Gastroesophageal sphincter (tissue), 4 donors: ENCODE data around the gene IL1RAP. TPM values are rescaled to one million over a fixed set of nuclear protein-coding genes. Genes with fewer than 3 reads are reported as not detected.
A peak's percentile ranks its signal among the peaks of the same experiment; 100 is the strongest.

Experiments used
- ATAC-seq: fragments of 150-250 bp; one replicate; pipeline ENCODE4 v1.9.1; 2016; ENCODE audit warnings: mild to moderate bottlenecking, moderate library complexity
- H3K27ac ChIP-seq, 4 donors: fragments of 200-600 bp; sonication (generic) in 3 of 4; 1 replicate in 3 of 4; 2 replicates in 1 of 4; pipeline ENCODE4 v1.5.1; 2016 to 2019
- H3K27me3 ChIP-seq: fragments of 200-600 bp; sonication (generic); one replicate; pipeline ENCODE4 v1.5.1; 2019
- H3K36me3 ChIP-seq, 2 donors: fragments of 200-600 bp; sonication (generic); one replicate each; pipeline ENCODE4 v1.5.1; 2019; ENCODE audit warnings: control low read depth in 1 of 2
- H3K4me1 ChIP-seq, 3 donors: fragments of 200-600 bp; sonication (generic); 1 replicate in 2 of 3; 2 replicates in 1 of 3; pipeline ENCODE4 v1.5.1; 2016 to 2019; ENCODE audit warnings: control low read depth in 2 of 3
- H3K4me3 ChIP-seq, 2 donors: fragments of 200-600 bp; sonication (generic); one replicate each; pipeline ENCODE4 v1.5.1; 2019; ENCODE audit warnings: mild to moderate bottlenecking in 1 of 2, moderate library complexity in 1 of 2
- H3K9me3 ChIP-seq, 3 donors: fragments of 200-600 bp; sonication (generic); one replicate each; pipeline ENCODE4 v1.5.1; 2017 to 2019; ENCODE audit warnings: control low read depth in 2 of 3
- EP300 ChIP-seq: sonication (generic); formaldehyde crosslinking; IDR thresholded peaks from one replicate; pipeline ENCODE4 v1.6.1; 2017; ENCODE audit warnings: antibody characterized with exemption, mild to moderate bottlenecking
- POLR2A ChIP-seq, 2 donors: fragments of 450-650 bp; IDR thresholded peaks; one replicate each; pipeline ENCODE4 v1.6.1; 2017; ENCODE audit warnings: antibody characterized with exemption in 2 of 2, mild to moderate bottlenecking in 2 of 2, moderate library complexity in 1 of 2
- POLR2AphosphoS5 ChIP-seq: sonication (generic); formaldehyde crosslinking; IDR thresholded peaks from one replicate; pipeline ENCODE4 v1.6.1; 2017; ENCODE audit warnings: antibody characterized with exemption
- WGBS, 2 donors: methylation state at CpG; one replicate each; pipeline ENCODE4 v1.1.5; 2018; ENCODE audit warnings: low coverage in 1 of 2; 5-methylcytosine and 5-hydroxymethylcytosine counted together
- total RNA-seq, 4 donors: library from RNA; depleted of rRNA; stranded (reverse); fragments of >200 nt; gene quantifications; one replicate each; pipeline ENCODE4 v1.1.0, GENCODE V29; 2016
- TF ChIP-seq, protein P1 (sequence below), 4 experiments: fragments of 200-600 bp in 2 of 4; fragments of 450-650 bp in 2 of 4; sonication (generic) in 1 of 4; IDR thresholded peaks; one replicate each; pipeline ENCODE4 v1.5.1; 2017 to 2019; ENCODE audit warnings: antibody characterized with exemption in 4 of 4, mild to moderate bottlenecking in 2 of 4, moderate library complexity in 2 of 4

IL1RAP gene
- total RNA-seq, 4 donors from 2014 or later, result 3.2 to 11.0 (median 5.0) TPM

- Histone ChIP-seq H3K4me1 (no peaks in the 10 kb centered on the region), H3K4me3 (no peak overlapping the region), H3K36me3 (no peaks in the 10 kb centered on the region), H3K27me3 (no peaks in the 10 kb centered on the region), H3K9me3 (peaks cover 0 to 6% (median 0%) of the 10 kb centered on the region in 3 donors), H3K27ac (no peak overlapping the region)
- TF ChIP-seq POLR2AphosphoS5, result no peak
- no peak for TF ChIP-seq EP300
- TF ChIP-seq POLR2A (IDR thresholded peaks at IDR 0.05), result no peak
- TF ChIP-seq, protein P1, sequence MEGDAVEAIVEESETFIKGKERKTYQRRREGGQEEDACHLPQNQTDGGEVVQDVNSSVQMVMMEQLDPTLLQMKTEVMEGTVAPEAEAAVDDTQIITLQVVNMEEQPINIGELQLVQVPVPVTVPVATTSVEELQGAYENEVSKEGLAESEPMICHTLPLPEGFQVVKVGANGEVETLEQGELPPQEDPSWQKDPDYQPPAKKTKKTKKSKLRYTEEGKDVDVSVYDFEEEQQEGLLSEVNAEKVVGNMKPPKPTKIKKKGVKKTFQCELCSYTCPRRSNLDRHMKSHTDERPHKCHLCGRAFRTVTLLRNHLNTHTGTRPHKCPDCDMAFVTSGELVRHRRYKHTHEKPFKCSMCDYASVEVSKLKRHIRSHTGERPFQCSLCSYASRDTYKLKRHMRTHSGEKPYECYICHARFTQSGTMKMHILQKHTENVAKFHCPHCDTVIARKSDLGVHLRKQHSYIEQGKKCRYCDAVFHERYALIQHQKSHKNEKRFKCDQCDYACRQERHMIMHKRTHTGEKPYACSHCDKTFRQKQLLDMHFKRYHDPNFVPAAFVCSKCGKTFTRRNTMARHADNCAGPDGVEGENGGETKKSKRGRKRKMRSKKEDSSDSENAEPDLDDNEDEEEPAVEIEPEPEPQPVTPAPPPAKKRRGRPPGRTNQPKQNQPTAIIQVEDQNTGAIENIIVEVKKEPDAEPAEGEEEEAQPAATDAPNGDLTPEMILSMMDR (IDR thresholded peaks at IDR 0.05), result no peak
- 78 to 83% methylated on average over 2 of the region's 2 CpGs for WGBS, 2 donors
- ATAC-seq, result no peak
Observed at GRCh38 chr3:190558796-190559195, 44.9 kb downstream of the IL1RAP start.

GRCh38 chr3:190560013-190560895 lies 46.4 kb downstream of the IL1RAP start:
- Histone ChIP-seq H3K9me3 (peaks cover 0 to 6% (median 0%) of the 10 kb centered on the region in 3 donors), H3K4me3 (no peak overlapping the region), H3K36me3 (no peaks in the 10 kb centered on the region), H3K4me1 (no peaks in the 10 kb centered on the region), H3K27me3 (no peaks in the 10 kb centered on the region), H3K27ac (no peak overlapping the region)
- no peak for TF ChIP-seq POLR2A (IDR thresholded peaks at IDR 0.05)
- no peak for TF ChIP-seq EP300
- TF ChIP-seq, protein P1 (IDR thresholded peaks at IDR 0.05), result no peak
- TF ChIP-seq POLR2AphosphoS5, result no peak
- WGBS, 2 donors, result 94 to 98% methylated on average over 7 to 10 of the region's 11 CpGs
- ATAC-seq, result no peak

DNA sequence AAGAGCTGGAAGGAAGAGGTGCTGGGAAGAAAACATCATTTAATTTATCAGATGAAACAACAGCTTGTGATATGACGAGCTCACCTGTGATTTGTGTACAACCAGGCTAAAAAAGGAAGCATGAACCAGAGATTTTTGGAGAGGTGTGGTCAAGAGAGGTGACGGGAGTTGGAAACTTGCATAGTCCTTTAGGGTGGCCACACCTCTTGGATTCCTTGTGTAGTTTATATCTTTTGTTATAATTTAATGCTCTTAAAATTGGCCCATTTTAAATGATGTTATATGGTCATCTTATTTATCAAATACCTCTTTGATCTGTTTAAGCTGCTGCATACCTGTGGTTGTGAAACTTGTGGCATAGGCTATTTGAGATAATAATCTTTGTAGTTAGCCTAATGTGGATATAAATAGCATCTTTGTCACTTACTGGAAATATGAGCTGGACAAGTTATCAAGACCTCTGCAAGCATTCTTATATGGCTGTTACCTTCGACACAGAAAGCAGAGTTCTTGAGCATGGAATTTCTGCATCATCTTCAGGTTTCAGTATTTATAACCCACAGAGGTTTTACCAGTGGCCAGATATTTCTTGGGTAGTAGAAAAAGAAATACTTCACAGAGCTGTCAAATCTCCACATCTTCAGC lies 49.1 kb downstream of the IL1RAP start:
- 92% methylated on average over 3 of the region's 3 CpGs for WGBS, 2 donors
- no peaks in the 10 kb centered on the region for H3K4me1 ChIP-seq
- TF ChIP-seq EP300 (no peak), POLR2AphosphoS5 (no peak)
- no peaks in the 10 kb centered on the region for H3K27me3 ChIP-seq
- no peak overlapping the region for H3K4me3 ChIP-seq
- no peak overlapping the region for H3K27ac ChIP-seq
- ATAC-seq, result no peak
- H3K9me3 ChIP-seq, result peaks cover 0 to 6% (median 0%) of the 10 kb centered on the region in 3 donors
- H3K36me3 ChIP-seq, result no peaks in the 10 kb centered on the region

GRCh38 chr3:190564175-190564574 lies 50.3 kb downstream of the IL1RAP start:
- Histone ChIP-seq H3K4me1 (no peaks in the 10 kb centered on the region), H3K36me3 (no peaks in the 10 kb centered on the region), H3K27me3 (no peaks in the 10 kb centered on the region), H3K9me3 (peaks cover 0 to under 1% (median 0%) of the 10 kb centered on the region in 3 donors), H3K27ac (no peak overlapping the region), H3K4me3 (no peak overlapping the region)
- no peak for ATAC-seq
- 94 to 100% methylated on average over 2 of the region's 2 CpGs for WGBS, 2 donors
- TF ChIP-seq EP300 (no peak), POLR2AphosphoS5 (no peak), POLR2A (IDR thresholded peaks at IDR 0.05) (no peak)
- TF ChIP-seq, protein P1 (IDR thresholded peaks at IDR 0.05), result no peak

DNA sequence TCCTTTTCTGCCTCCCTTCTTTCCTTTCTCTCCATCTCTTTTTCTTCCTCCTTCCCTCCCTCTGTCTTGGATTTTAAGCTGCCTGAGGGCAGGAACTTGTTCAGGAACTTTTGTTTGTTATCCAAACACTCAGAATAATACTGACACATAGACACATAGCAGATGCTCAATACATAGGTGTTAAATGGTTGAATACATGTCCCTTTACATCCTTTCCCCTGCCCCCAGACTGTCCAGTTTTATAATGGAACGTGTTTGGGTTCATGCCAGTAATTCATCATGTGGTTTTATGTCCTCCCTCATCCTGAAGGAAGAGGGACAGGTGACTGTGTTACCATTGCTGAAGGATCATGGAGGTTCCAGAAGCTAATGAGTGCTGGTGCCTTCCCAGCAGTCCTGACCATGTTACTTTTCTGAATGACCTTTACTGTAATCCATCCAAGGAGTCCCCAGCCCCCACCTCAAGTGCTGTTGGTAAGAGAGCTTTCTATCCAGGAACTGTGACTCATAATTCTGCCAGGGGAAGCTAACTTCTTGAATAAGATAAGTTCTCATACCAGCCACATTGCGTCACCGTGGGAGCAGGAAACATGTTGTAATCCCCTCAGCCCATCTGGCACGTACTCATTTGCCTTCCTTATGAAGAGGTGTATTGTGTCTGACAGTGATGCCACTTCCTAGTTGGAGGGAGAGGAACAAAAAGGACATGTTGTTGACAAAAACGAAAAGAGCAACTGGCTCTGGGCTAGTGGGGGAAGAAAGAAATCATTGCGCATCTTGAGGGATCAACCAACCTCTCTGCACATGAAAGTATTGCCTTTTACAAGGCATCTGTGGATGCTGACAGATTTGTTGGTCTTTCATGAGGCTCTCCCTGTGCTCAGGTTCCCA lies 52.4 kb downstream of the IL1RAP start:
- H3K4me1 ChIP-seq, result no peaks in the 10 kb centered on the region
- peak; percentile 89 for ATAC-seq
- no peak for TF ChIP-seq POLR2A (IDR thresholded peaks at IDR 0.05)
- TF ChIP-seq POLR2AphosphoS5, result peak; percentile 75
- no peak for TF ChIP-seq EP300
- TF ChIP-seq, protein P1 (IDR thresholded peaks at IDR 0.05), result no peak
- no peaks in the 10 kb centered on the region for H3K36me3 ChIP-seq
- no peaks in the 10 kb centered on the region for H3K27me3 ChIP-seq
- WGBS, 2 donors, result 45 to 52% methylated on average over 6 of the region's 6 CpGs
- H3K9me3 ChIP-seq, result no peaks in the 10 kb centered on the region
- peak overlapping the region in 2 of 4 donors; percentile 3 to 29 for H3K27ac ChIP-seq
- H3K4me3 ChIP-seq, result no peak overlapping the region
